NCI-H526 treated with DMSO at 0.1 percent for 48 hours (cell line): ENCODE data around the gene TSPAN2.
A peak's percentile ranks its signal among the peaks of the same experiment; 100 is the strongest.

Experiments used
- DNase-seq: peaks from one replicate; lab custom pipeline; 2025; lab: John Stamatoyannopoulos, UW

The TSPAN2 gene

DNA sequence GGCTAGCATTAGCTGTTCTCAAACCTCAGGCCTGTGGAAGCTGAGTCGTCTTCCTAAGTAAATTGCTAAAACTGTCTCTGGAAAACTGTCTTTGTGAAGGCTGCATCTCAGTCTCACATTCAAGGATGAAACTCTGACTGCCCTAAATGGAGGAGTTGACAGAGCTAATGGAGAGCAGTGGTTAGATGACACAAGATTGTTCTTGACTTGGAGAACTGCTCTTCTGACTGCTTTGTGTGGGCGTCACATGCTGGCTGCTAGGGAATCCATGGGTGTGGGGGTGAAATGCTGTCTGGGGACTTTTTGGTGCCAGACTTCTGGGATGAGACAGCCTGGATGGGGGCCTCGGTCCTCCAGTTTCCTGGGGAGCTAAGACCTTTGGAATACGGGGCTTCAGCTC, 24.5 kb upstream of the TSPAN2 start:
- DNase-seq: no peak

DNA sequence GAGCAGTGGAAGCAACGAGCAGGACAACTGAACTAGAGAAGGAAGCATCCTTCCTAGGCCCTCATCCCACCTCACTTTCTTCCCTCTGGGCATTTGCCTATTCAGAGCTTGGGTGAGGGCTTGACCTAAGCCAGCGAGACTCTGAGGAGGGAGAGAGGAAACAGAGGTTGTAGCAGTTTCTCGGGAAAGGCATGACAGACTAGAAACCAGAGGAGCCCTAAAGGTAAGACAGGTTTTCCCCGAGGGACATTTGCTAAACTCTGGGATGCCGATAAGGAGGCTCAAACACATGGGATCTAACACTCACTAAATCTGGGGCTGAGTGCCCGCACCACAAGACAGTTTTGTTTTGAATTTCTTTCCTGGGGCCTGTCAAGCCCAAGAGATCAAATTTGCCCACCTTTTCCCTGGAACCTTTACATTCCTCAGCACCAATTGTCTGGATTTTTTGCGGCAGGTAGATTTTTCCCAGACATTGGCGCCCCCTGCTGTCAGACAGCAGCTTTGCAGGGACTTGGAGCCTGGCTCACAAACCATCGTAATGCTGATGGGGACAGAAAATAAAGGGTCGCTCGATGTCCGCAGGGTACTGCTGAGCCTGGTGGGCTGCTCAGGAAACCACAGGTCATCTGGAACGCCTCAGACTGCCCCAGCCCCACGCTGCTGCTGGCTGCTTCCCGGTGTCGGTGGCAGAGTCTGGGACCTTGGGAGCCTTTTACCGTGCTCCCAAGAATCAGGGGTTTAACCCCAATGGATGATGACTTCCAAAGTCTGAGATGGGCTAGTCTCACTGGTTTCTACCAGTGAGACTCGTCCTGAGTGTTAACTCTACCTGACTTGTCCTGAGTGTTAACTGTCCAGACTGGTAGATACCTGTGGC, 23.4 kb upstream of the TSPAN2 start:
- no peak for DNase-seq

DNA sequence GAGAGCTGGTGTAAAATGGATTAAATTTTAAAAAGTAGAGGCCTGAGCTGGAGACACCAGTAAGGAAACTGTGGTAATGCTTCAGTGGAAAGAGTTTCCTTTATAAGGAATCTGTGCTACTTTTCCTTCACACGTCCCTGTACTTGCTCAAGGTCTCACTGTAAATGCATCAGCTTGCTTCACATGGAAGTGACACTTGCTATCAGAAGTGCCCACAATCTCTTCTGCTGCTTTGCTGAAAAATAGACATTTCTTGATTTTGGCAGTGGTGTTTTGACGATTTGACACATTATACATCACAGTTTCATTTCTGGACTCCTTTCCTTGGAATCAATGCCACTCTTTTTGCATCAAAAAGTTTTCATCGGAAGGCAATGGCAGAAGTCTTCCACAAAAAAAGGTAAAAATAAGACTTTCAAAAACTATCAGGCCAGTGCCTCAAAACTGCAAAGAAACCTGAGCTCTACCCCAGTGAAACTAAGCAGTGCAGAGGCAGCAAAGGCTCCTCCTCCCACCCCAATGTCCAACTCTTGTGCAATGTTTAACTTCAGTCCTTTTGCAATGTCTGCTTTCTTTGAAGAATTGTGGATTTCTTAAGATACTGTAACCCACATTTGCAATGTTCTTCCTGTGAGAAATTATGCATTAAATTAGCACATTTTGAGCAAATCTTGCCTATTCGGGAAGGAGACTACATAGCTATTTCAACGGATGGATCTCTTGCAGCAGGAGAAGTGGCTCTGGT, 18.4 kb upstream of the TSPAN2 start:
- no peak for DNase-seq

DNA sequence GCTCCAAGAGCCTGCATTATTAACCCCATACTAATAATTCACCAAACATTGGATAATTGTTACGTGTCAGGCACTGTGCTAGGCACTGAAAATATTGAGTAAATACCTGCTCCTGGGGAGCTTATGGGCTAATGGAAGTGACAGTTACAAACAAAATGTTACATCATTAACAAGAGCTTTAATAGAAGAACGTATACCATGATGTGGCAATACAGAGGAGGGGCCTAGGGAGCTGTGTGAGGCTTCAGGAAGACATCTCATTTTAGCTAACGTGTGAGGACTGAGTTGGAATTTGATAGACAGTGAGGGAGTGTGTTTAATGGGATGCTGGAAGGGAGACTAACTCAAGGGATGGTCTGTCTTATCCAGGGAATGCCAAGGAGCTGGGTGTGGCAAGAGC, 16.5 kb upstream of the TSPAN2 start:
- no peak for DNase-seq

DNA sequence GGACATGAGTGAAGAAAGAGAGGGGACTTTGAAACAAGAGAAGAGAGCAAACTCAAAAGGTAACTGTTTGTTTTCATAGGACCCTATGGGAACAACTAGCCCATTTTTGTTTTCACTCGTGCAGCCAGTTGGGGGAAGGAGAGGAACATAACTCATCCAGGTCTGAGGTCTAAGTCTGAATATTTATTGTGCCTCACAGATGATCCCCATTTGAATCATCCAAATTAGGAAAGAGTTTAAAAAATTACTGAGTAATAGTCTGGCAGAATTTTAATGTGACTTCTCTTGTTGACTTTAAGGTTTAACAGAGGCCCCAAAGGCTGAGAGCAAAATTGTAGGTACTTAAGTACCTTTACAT, 10.4 kb upstream of the TSPAN2 start:
- DNase-seq: no peak

DNA sequence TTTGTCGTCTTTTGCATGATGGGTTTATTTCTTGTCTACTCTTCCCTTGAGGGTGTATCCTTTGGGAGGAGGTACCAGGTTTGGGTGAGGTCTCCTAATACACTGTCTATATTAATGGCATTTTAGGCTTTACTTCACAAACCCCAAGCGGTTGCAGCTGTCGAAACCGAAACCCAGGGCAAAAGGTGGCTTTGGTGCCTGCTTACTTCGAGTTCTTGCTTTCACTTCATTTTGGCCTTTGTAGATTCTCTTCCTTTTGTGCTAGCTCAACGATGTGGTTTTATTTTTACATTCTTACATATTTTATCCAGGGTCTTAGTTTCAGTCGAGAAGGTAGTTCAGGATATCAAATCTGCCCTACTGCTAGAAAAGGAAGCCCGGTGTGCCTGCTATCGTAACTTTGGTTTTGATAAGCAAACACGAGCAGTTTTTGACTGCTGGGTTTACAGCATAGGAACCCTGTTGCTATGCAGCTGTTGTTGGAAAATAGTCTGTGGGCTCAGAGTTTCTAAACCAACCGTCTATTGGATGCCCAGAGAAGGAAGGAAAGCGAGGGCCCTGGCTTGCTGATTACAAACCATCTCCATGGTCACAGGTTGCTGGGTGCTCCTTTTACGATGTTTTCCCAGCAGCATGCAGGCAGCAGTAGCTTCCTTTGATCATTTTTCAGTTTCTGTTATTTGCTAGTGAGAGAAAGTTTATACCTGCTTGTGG, 9.8 kb upstream of the TSPAN2 start:
- peak; percentile 70 for DNase-seq

DNA sequence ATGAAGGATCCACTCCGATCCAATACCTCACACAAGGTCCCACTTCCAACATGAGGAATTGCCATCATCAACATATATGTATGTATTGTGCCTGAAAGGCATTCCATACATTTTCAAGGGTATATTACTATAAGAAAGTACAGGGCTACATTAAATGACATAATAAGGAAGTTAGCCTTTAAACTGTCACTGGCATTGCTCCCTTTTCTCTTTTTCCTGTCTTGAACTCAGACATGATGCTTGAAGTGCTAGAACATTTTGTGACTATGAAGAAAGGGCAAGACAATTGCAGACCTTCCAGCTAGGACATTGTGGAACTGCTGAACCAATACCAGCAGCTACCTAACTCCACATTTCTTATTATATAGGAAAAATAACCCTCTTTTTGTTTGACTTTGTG, 2.9 kb upstream of the TSPAN2 start:
- DNase-seq: no peak

DNA sequence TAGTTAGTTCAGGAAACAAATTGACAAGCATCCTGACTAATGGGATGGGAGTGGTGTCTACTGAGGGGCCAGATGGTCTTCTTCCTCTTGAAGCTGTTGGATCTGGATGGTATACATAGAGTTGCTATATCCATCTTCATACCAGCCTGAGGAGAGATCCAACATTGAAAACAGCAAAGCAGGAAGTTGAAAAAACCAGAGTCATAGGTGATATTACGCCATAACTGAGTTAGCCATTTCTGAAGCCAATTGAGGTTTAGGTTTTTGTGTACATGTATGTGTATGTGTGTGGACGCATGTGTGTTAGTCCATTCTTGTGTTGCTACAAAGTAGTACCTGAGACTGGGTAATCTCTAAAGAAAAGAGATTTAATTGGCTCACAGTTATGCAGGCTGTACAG, 2.3 kb upstream of the TSPAN2 start:
- no peak for DNase-seq

DNA sequence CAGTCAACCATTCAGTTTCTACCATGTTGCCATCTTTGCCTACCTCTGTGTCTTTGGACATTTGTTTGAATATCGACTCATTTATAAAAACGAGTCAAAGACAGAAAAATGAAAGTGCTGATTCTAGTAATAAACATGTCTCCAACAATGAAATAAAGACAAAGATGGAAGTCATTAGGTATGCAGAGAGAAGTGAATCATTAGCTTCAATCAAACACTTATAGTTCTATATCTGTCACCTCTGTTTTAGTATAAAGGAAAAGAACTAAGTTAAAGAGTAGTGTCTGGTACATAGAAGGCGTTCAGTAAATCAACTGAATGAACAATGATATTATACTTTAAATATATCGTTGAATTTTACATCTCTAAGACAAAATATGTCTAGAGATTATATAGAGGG, 1.7 kb upstream of the TSPAN2 start:
- DNase-seq: no peak

DNA sequence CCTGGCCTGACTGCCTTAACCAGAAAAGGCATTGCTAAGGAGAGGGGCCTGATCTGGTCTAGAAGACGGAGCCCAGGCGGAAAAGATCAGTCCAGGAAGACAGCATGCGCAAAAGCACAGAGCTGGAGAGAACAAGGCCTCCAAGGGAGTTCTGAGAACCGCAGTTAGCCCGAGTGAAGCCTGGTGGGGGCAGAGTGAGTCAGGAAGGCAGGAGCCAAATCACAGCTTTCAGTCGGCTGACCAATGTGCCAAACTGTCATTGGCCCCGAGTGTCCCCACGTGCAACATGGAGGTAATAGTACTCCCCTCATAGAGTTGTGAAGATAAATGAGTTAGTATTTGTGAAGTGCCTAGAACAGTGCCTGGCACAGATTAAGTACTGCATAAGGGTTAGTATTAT, 1.2 kb upstream of the TSPAN2 start:
- no peak for DNase-seq

DNA sequence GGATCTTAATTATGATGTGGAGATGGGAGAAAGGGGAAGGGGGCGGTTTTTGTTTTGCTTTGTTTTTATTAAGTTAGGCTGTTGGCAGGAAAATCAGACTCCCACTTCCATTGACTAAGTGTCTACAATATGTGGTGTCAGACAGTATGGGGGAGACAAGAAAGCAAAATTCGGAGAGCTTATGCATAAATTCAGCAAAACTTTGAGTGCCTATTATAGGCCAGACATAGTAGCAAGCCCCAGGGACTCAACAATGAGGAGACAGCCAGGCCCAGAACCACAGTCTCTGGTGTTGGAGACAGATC, 835 bp upstream of the TSPAN2 start:
- DNase-seq: no peak

DNA sequence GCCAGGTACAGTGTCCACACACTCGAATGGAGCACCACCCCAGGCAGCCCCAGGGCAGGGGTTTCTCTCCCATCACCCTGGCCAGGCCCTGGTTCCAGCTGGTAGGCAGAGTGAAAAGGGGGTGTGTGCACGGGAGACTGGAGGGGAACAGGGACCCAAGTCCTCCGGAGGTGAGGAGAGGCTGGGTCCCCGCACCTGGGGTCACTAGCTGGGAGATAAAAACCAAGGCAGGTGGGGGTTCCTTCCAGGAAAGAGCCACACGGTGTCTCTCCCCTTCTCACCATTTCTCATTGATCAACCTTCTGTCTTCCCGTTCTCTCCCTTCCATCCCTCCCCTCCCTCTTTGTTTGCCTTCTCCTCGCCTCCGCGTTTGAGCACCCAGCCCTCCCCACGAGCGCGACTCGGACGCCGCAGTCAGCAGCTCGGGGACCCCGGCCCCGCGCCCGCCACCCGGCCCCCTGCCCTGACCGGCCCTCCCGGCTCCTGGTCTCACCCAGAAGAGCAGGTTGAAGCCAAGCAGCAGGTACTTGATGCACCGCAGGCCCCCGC, 358 bp downstream of the TSPAN2 start:
- peak; percentile 20 for DNase-seq

DNA sequence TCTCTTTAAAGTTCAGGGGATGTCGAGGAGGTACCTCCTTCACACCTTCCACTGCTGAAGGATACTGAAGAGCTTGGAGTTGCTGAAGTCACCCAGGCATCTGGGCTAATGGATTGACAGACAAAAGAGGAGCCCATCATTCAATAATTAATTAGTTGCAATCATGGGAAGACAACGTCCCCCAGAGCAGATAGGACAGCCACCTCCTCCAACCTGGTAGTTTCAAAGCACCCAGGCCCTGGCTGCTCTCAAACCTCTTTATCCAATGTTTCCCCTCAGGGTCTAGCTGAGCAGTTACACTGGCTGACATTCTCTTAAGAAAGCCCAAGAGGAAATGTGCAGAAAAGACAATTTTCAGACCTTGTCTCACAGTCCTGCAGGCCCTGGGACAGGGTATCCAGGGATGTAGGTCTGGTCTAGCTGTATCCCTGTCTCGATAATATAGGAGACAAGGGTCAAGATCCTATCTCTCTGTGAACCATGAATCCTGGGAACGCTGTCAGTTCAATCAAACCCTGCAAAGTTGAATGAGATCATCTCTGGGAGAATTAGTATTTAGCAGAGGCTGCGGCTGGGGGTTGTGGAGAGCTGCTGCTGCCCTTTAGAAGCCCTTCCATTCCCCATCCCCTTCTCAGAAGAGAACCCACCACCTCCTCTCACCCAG, 1.1 kb downstream of the TSPAN2 start:
- DNase-seq: no peak

DNA sequence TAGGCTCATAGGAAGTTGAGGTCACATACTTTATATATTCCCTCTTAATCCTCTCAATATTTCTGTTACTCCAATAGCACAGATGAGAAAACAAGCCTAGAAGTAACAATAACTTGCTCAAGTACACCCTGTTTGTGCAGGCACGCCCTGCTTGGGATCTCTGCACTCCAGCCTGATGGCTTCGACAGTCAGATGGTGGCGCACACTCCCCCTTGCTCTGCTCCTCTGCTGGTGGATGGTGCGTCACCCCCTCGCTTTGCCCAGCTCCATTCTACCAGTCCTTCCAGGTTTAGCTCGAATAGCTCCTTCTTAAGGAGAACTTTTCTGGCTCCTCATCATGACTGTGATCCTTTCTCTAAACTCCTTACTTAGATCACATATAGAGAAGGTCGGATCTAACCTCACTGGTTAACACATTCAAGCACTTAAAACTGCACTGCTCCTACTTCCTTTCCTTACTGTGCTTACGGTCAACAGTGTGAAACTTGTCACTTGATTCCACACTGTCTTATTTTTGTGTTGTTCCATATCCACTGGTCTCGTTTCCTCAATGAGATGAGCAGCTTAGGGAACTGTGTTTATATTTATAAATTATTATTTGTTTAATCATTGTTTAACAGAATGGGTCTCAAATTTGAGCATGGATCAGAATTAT, 3.0 kb downstream of the TSPAN2 start:
- DNase-seq: no peak

DNA sequence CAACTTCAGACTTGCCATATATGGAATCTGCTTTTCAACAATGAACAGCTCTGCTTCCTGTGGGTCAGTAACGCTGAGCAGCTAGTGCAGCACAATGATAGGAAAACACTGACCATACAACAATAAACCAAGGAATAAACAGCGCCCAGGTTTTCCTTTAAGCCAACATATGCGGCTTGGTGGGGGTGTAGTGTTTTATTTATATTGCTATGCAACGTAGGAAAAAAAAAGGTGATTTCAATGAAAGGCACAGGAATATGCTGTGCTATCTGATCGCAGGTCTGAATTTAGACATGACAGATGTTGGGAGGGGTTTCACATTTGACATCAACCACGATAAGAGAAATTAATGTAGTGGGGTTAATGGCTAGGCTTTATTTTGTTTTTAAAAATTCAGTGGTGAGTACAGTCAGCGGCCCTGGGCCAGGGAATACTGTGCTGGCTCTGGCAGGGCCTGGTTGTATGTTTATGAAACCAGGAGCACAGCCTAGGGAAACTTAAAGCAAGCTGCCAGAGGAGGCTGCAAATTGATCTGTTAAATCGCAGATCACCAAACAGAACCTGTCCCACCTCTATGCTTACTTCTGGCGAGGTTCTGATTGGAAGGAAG, 4.3 kb downstream of the TSPAN2 start:
- no peak for DNase-seq

DNA sequence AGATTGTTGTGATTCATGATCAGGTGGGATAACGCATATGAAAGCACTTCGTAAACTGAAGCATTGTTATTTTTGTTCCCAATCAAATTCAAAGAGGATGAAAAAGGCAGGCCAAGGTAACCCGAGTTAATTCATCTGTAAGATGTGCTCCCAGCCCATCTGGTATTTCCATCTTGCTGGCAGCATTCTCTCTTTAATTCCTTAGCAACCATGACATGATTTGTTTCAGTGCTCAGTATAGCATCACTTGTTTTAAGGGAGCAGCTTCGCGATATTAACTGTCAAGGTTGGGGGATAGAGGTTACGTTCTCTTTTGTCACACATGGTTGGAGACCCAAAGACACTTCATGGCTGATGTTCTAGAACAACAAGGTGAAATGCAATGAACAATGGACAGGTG, 6.4 kb downstream of the TSPAN2 start:
- DNase-seq: no peak

DNA sequence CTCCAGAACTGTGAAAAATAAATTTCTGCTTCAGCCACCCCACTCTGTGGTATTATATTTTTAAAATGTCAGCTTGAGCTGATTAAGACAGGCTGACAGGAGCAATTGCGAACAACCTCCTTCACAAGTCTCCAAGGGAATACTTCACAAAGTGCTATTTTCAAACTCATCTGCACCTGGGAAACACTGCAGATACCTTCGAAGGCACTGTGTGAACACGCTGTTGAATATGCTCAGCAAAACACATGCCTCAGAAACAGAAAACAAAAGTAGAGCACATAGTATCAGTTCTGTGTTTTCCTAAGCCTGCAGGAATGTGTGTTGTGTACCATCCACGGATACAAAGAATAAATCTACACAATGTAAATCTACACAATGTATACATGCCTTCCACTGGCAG, 10.6 kb downstream of the TSPAN2 start:
- no peak for DNase-seq

DNA sequence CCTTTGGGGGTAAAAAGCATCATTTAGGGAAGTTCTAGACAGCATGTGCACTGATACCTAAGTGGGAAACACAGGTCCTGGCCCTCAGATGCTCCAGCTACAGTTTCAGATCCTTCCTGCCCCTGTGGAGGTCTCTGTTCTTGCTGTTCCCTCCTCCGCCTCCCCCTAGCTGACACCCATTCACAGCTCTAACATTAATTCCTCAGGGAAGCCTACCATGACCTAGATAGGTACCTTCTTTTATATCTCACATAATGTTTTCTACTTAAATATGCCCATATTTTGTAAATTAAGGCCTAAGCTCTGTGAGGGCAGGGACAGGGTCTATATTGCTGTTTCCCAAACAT, 11.3 kb downstream of the TSPAN2 start:
- no peak for DNase-seq

DNA sequence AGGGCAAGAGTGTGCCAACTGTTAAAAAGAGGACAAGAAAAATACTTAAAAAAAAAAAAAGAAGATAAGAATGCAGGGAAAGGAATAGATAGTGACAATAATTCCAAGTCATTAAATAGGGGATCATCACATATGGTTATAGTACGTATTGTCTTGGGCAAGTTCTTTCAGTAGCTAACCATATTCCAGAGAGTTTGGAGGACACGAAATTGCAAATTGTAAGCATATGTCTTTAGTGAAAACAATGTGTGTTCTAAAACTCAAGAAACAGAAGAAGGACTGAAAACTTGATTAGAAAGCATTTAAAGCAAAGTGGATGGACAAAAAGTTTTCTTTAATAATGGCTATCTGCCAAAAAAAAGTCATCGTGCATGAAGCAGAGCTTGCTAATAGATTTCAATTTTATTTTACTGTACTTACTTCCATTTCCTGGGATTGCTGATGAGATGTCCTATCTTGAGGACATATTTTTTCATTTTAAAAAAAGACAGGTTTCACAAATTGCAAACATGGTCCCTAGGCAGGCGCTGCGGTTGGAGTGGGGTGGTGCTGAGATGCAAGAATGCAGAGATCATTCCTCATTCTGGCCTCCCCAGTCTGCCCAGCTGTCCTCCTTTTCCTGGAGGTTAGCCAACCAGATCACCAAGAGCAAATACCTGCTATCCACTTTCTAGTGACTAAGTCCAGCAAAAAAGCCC, 11.9 kb downstream of the TSPAN2 start:
- no peak for DNase-seq

DNA sequence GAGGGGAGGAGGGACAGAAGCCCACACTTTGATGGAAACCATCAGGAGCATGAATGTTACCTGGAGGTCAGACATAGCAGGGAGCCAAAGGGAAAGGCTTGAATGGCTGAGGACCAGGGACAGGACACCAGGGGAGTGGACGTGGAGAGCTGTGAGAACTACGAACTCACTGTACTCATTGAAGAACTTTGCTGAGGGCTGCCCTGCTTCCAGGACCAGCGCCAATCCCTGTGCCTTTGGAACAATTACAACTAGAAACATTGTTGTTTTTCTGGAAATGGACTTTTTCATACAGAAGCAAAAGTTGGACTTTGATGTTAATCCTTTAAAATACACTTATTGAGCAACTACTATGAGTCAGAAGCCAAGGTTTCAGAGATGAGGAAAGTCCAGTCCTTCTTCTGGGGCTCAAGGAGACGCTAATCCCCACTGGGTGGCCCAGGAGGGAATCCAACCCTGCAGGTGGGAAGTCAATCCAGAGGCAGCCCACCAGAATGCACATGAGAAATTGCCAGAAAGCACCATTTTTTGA, 12.9 kb downstream of the TSPAN2 start:
- no peak for DNase-seq
